CD14-positive monocyte (primary cell): Measurements from ENCODE around the gene LTA4H. TPM values are rescaled to one million over a fixed set of nuclear protein-coding genes. Genes with fewer than 3 reads are reported as not detected.
A peak's percentile ranks its signal among the peaks of the same experiment; 100 is the strongest.

Experiments
- DNase-seq, 3 donors: peaks; one replicate each; pipeline ENCODE4 v3.0.0-alpha.2; 2011 to 2022
- H2AFZ ChIP-seq: 2 replicates; pipeline ENCODE4 v1.6.0; 2012; ENCODE audit warnings: mild to moderate bottlenecking, low read depth, low read length, inconsistent platforms; ENCODE audit not compliant: insufficient read depth, poor library complexity, severe bottlenecking
- H3K27ac ChIP-seq, 2 donors: 1 replicate in 1 of 2; 2 replicates in 1 of 2; pipeline ENCODE4 v1.5.1; 2012 to 2013; ENCODE audit warnings: low read length in 2 of 2, control low read depth in 1 of 2, inconsistent platforms in 1 of 2, low read depth in 1 of 2, mild to moderate bottlenecking in 1 of 2
- H3K27me3 ChIP-seq, 2 donors: one replicate each; pipeline versions ENCODE4 v1.6.0 to v1.6.1; 2011 to 2013; ENCODE audit warnings: low read length in 2 of 2; ENCODE audit not compliant: control insufficient read depth in 2 of 2, insufficient read depth in 2 of 2
- H3K36me3 ChIP-seq, 2 donors: replicated peaks in 1 of 2; 1 replicate in 1 of 2; 2 replicates in 1 of 2; pipeline versions ENCODE4 v1.5.1 to v1.6.1; 2012 to 2013; ENCODE audit warnings: low read length in 2 of 2, control low read depth in 1 of 2, inconsistent platforms in 1 of 2, mild to moderate bottlenecking in 1 of 2; ENCODE audit not compliant: insufficient read depth in 2 of 2, control insufficient read depth in 1 of 2
- H3K4me1 ChIP-seq, 2 donors: 1 replicate in 1 of 2; 2 replicates in 1 of 2; pipeline versions ENCODE4 v1.5.1 to v1.6.1; 2012 to 2013; ENCODE audit warnings: low read length in 2 of 2, control low read depth in 1 of 2, inconsistent platforms in 1 of 2, mild to moderate bottlenecking in 1 of 2, moderate library complexity in 1 of 2; ENCODE audit not compliant: insufficient read depth in 2 of 2, control insufficient read depth in 1 of 2
- H3K4me2 ChIP-seq: replicated peaks from 2 replicates; pipeline ENCODE3; 2012; ENCODE audit warnings: low read length, moderate library complexity, mild to moderate bottlenecking; ENCODE audit not compliant: poor library complexity, severe bottlenecking; ENCODE audit errors: extremely low read depth
- H3K4me3 ChIP-seq, 3 experiments: fragments of 200-600 bp in 1 of 3; sonication (generic) in 1 of 3; replicated peaks in 1 of 3; 1 replicate in 2 of 3; 2 replicates in 1 of 3; pipeline ENCODE4 v1.5.1; 2011 to 2013; ENCODE audit warnings: low read length in 3 of 3, mild to moderate bottlenecking in 3 of 3, control low read depth in 2 of 3, low read depth in 2 of 3, inconsistent platforms in 1 of 3, moderate library complexity in 1 of 3
- H3K79me2 ChIP-seq: 2 replicates; pipeline ENCODE4 v1.6.0; 2012; ENCODE audit warnings: mild to moderate bottlenecking, control low read depth, inconsistent platforms, low read length, moderate library complexity; ENCODE audit not compliant: insufficient read depth
- H3K9ac ChIP-seq: 2 replicates; pipeline ENCODE4 v1.6.0; 2017; ENCODE audit warnings: low read length, mild to moderate bottlenecking; ENCODE audit not compliant: insufficient read depth, poor library complexity, severe bottlenecking
- H3K9me3 ChIP-seq, 2 donors: replicated peaks in 1 of 2; 1 replicate in 1 of 2; 2 replicates in 1 of 2; pipeline versions ENCODE4 v1.5.1 to v1.6.1; 2012 to 2013; ENCODE audit warnings: low read length in 2 of 2, control low read depth in 1 of 2; ENCODE audit not compliant: control insufficient read depth in 1 of 2, insufficient read depth in 1 of 2
- H4K20me1 ChIP-seq: 2 replicates; pipeline ENCODE4 v1.6.0; 2012; ENCODE audit warnings: mild to moderate bottlenecking, low read length, control low read depth, moderate library complexity; ENCODE audit not compliant: insufficient read depth
- H3K27ac Mint-ChIP-seq, 7 donors: one replicate each; pipeline ENCODE4 v1.8.0; 2020; ENCODE audit warnings: mild to moderate bottlenecking in 7 of 7, mixed read lengths in 7 of 7, moderate library complexity in 6 of 7, inconsistent platforms in 2 of 7
- H3K27me3 Mint-ChIP-seq, 3 donors: one replicate each; pipeline ENCODE4 v1.8.0; 2021 to 2022; ENCODE audit warnings: low read depth in 3 of 3, mild to moderate bottlenecking in 3 of 3, mixed read lengths in 3 of 3, moderate library complexity in 3 of 3, inconsistent platforms in 1 of 3
- H3K36me3 Mint-ChIP-seq, 2 donors: one replicate each; pipeline ENCODE4 v1.8.0; 2020; ENCODE audit warnings: mixed read lengths in 2 of 2, inconsistent platforms in 1 of 2, mild to moderate bottlenecking in 1 of 2
- H3K4me1 Mint-ChIP-seq: one replicate; pipeline ENCODE4 v1.8.0; 2020; ENCODE audit warnings: mild to moderate bottlenecking, mixed read lengths
- H3K4me3 Mint-ChIP-seq, 2 donors: one replicate each; pipeline ENCODE4 v1.8.0; 2020; ENCODE audit warnings: mild to moderate bottlenecking in 2 of 2, mixed read lengths in 2 of 2, moderate library complexity in 1 of 2
- H3K9me3 Mint-ChIP-seq, 7 donors: one replicate each; pipeline ENCODE4 v1.8.0; 2020 to 2022; ENCODE audit warnings: mixed read lengths in 7 of 7, mild to moderate bottlenecking in 6 of 7, moderate library complexity in 6 of 7, inconsistent platforms in 2 of 7
- CTCF ChIP-seq: fragments of 200-600 bp; IDR thresholded peaks from one replicate; pipeline ENCODE4 v1.8.0; 2022; ENCODE audit warnings: antibody characterized with exemption, mild to moderate bottlenecking
- WGBS: methylation state at CpG from one replicate; pipeline ENCODE4 v1.1.5; 2013; ENCODE audit warnings: missing lambda C conversion rate; ENCODE audit not compliant: insufficient coverage; 5-methylcytosine and 5-hydroxymethylcytosine counted together
- intact Hi-C, 2 donors: fragments of 100-400 bp; cut with micrococcal nuclease; formaldehyde crosslinking; loops; one replicate each; pipeline versions ENCODE4 v1.15.0 to v1.15.1; 2023
- polyA plus RNA-seq, 3 donors: library from polyadenylated mRNA; depleted of rRNA in 1 of 3; unstranded in 2 of 3; stranded (reverse) in 1 of 3; fragments of 300-500 nt in 2 of 3; fragments of >200 nt in 1 of 3; fragmentation: Illumina TruSeq in 2 of 3; gene quantifications; 1 replicate in 2 of 3; 2 replicates in 1 of 3; pipeline ENCODE4 v1.2.3, GENCODE V29; 2012 to 2021

LTA4H gene
- polyA plus RNA-seq, 3 donors = 278 to 963 (median 647) TPM

- Histone ChIP-seq H3K4me1 (peaks cover 50 to 66% of the 10 kb centered on the region in 2 donors), H3K9ac (no peak overlapping the region), H4K20me1 (no peaks in the 10 kb centered on the region), H3K36me3 (no peaks in the 10 kb centered on the region), H3K4me3 (no peak overlapping the region), H3K27me3 (no peaks in the 10 kb centered on the region), H2AFZ (no peak overlapping the region), H3K4me2 (no peak overlapping the region), H3K79me2 (no peaks in the 10 kb centered on the region), H3K27ac (no peak overlapping the region), H3K9me3 (peaks cover 8% of the 10 kb centered on the region in 2 donors)
- Mint-ChIP-seq H3K36me3 (no peaks in the 10 kb centered on the region), H3K4me1 (peaks cover 44% of the 10 kb centered on the region), H3K4me3 (no peak overlapping the region), H3K9me3 (peaks cover 0 to 11% (median 7%) of the 10 kb centered on the region in 7 donors), H3K27ac (peak overlapping the region in 1 of 7 donors; percentile 24), H3K27me3 (peaks cover 0 to 2% (median 0%) of the 10 kb centered on the region in 3 donors)
- no peak for DNase-seq
- TF ChIP-seq CTCF = no peak
- intact Hi-C loops = loop anchor here in 1 of 2 donors (10.0 kb wide), 1 partner anchor 364 kb away; the partner anchor contains the start of gene CDK17
- WGBS = 88% methylated on average over 1 of the region's 1 CpG
Measured at GRCh38 chr12:96041181-96041580, 5.8 kb upstream of the LTA4H start.

GRCh38 chr12:96040305-96041133 is 5.1 kb upstream of the LTA4H start:
- Histone ChIP-seq H3K4me2 (no peak overlapping the region), H2AFZ (no peak overlapping the region), H3K9ac (no peak overlapping the region), H3K36me3 (no peaks in the 10 kb centered on the region), H3K9me3 (peaks cover 8% of the 10 kb centered on the region in 2 donors), H3K27ac (peak overlapping the region in 1 of 2 donors; percentile 58), H3K79me2 (peaks cover under 1% of the 10 kb centered on the region), H3K4me3 (no peak overlapping the region), H4K20me1 (no peaks in the 10 kb centered on the region), H3K4me1 (peaks cover 46 to 64% of the 10 kb centered on the region in 2 donors), H3K27me3 (no peaks in the 10 kb centered on the region)
- no peak for TF ChIP-seq CTCF
- no peak for DNase-seq
- Mint-ChIP-seq H3K9me3 (peaks cover 0 to 11% (median 7%) of the 10 kb centered on the region in 7 donors), H3K27me3 (peaks cover 0 to 2% (median 0%) of the 10 kb centered on the region in 3 donors), H3K4me1 (peaks cover 37% of the 10 kb centered on the region), H3K36me3 (no peaks in the 10 kb centered on the region), H3K4me3 (no peak overlapping the region), H3K27ac (peak overlapping the region in 2 of 7 donors; percentile 46 to 53)
- intact Hi-C loops = loop anchor here in 1 of 2 donors (10.0 kb wide), 1 partner anchor 364 kb away; the partner anchor contains the start of gene CDK17
- no CpG with 5 or more reads among the region's 3 CpGs for WGBS
